ENCODE results near the gene LBH.

DNA sequence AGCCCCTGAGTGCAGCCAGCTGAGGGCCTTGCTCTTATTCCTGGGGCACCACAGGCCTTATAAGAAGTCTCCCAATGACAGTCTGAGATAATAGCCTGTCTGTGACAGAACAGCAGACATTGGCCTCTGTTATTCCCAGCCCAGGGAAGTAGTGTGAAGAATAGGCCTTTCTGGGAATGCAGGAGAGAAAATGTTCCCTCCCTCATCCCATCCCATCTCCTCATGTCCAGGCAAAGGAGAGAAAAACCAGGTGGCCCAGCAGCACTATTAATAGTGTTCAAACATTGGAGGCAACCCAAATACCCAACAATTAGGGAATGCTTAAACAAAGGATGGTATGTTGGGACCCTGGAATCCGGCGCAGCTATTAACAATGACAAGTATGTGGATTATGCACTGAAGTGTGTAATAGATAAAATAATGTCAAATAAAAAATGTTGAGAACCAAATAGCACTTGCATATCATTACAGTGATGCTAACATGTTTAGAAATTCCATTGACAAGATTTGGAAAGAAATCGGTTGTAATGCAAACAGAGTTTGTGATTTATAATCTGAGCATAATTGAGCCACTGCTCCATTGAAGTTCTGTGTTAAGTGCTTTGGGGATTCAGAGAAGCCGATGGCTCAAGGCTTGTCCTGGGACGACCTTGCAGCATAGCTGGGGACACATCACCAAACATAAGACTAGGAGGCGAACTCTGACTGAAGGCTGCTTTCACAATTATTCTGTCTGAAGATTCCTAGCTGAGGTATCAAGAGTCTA lies 69.3 kb downstream of the LBH start:
- no peak for TF ChIP-seq POLR2AphosphoS5 (IDR thresholded peaks at IDR 0.05; ENCODE audit: borderline replicate concordance, low read depth, low read length)
- TF ChIP-seq EZH2 (IDR thresholded peaks at IDR 0.05), result no peak

Data from SK-N-MC (cell line).